Measurements from ENCODE around the gene STK39.

DNA sequence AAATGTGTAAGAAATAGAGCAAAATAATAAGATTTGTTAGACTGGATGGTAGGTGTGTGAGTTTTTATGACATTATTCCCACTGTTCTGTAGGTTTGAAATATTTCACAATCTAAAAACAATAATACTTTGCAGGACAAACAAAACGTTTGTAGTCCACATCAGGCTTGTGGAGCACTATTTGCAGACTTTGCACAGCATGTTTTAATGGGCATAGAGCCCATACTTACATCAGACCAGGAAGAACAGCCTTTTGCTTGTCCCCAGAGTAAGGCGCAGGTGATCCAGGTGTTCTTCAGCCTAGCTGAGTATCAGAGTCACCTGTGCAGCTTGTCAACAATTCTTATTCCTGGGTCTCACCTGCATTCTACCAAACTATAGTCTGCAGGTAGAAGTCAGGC lies 9.1 kb upstream of the STK39 start:
- TF ChIP-seq, protein P1, sequence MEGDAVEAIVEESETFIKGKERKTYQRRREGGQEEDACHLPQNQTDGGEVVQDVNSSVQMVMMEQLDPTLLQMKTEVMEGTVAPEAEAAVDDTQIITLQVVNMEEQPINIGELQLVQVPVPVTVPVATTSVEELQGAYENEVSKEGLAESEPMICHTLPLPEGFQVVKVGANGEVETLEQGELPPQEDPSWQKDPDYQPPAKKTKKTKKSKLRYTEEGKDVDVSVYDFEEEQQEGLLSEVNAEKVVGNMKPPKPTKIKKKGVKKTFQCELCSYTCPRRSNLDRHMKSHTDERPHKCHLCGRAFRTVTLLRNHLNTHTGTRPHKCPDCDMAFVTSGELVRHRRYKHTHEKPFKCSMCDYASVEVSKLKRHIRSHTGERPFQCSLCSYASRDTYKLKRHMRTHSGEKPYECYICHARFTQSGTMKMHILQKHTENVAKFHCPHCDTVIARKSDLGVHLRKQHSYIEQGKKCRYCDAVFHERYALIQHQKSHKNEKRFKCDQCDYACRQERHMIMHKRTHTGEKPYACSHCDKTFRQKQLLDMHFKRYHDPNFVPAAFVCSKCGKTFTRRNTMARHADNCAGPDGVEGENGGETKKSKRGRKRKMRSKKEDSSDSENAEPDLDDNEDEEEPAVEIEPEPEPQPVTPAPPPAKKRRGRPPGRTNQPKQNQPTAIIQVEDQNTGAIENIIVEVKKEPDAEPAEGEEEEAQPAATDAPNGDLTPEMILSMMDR (IDR thresholded peaks at IDR 0.05; ENCODE audit: low read depth, low read length, poor library complexity, severe bottlenecking) = no peak
- no peak for TF ChIP-seq EZH2phosphoT487 (IDR thresholded peaks at IDR 0.05; ENCODE audit: borderline replicate concordance, low read length)
